B cell (primary cell): ENCODE results near the gene NT5DC2. TPM values are rescaled to one million over a fixed set of nuclear protein-coding genes. Genes with fewer than 3 reads are reported as not detected.

Experiments
- ATAC-seq: fragments of 200-7000 bp; cut with Tn5 transposase; one replicate; pipeline ENCODE4 v1.10.0; 2021; ENCODE audit warnings: low read depth, mild to moderate bottlenecking, moderate number of reproducible peaks, moderate library complexity
- CTCF ChIA-PET: fragments of 350-600 bp; sonication (Branson Sonifier 250); formaldehyde crosslinking; loops from one replicate; lab custom pipeline; 2021; ENCODE audit warnings: antibody characterized with exemption, inconsistent platforms; lab: Charles Lee
- POLR2A ChIA-PET: fragments of 350-600 bp; sonication (Branson Sonifier 250); formaldehyde crosslinking; loops from one replicate; lab custom pipeline; 2021; ENCODE audit warnings: antibody characterized with exemption; lab: Charles Lee
- DNase-seq: peaks from one replicate; pipeline ENCODE4 v3.0.0; 2013
- H2AFZ ChIP-seq: 2 replicates; pipeline ENCODE4 v1.6.1; 2012; ENCODE audit warnings: mild to moderate bottlenecking, low read depth, low read length; ENCODE audit not compliant: insufficient read depth, poor library complexity, severe bottlenecking
- H3K27ac ChIP-seq, 2 donors: 1 replicate in 1 of 2; 2 replicates in 1 of 2; pipeline ENCODE4 v1.5.1; 2012 to 2013; ENCODE audit warnings: low read length in 2 of 2, mild to moderate bottlenecking in 2 of 2, moderate library complexity in 1 of 2
- H3K27me3 ChIP-seq, 4 experiments: fragments of 200-600 bp in 1 of 4; sonication (generic) in 1 of 4; replicated peaks in 1 of 4; 1 replicate in 2 of 4; 2 replicates in 2 of 4; pipeline versions ENCODE4 v1.6.1 to v1.7.0; 2013 to 2016; ENCODE audit warnings: low read length in 3 of 4, mild to moderate bottlenecking in 2 of 4, mixed read lengths in 1 of 4, moderate library complexity in 1 of 4; ENCODE audit not compliant: insufficient read depth in 4 of 4, control insufficient read depth in 3 of 4; ENCODE audit errors: control extremely low read depth in 1 of 4
- H3K36me3 ChIP-seq, 2 experiments: replicated peaks in 1 of 2; 1 replicate in 1 of 2; 2 replicates in 1 of 2; pipeline versions ENCODE4 v1.6.1 to v1.7.1; 2013; ENCODE audit warnings: low read length in 1 of 2; ENCODE audit not compliant: insufficient read depth in 2 of 2, control insufficient read depth in 1 of 2; ENCODE audit errors: control extremely low read depth in 1 of 2, extremely low read depth in 1 of 2
- H3K4me1 ChIP-seq, 2 donors: fragments of 200-600 bp in 1 of 2; sonication (generic) in 1 of 2; 1 replicate in 1 of 2; 2 replicates in 1 of 2; pipeline versions ENCODE4 v1.5.1 to v1.6.1; 2013 to 2017; ENCODE audit warnings: low read length in 2 of 2; ENCODE audit not compliant: control insufficient read depth in 2 of 2, insufficient read depth in 2 of 2
- H3K4me2 ChIP-seq: replicated peaks from 2 replicates; pipeline ENCODE3; 2012; ENCODE audit warnings: mild to moderate bottlenecking, low read depth, low read length; ENCODE audit not compliant: poor library complexity, severe bottlenecking
- H3K4me3 ChIP-seq, 5 experiments: fragments of 200-600 bp in 1 of 5; sonication (generic) in 1 of 5; 1 replicate in 3 of 5; 2 replicates in 2 of 5; pipeline versions ENCODE4 v1.5.1 to v1.7.0; 2011 to 2016; ENCODE audit warnings: low read length in 4 of 5, mild to moderate bottlenecking in 4 of 5, low read depth in 2 of 5, control low read depth in 1 of 5, moderate library complexity in 1 of 5; ENCODE audit not compliant: insufficient read depth in 1 of 5; ENCODE audit errors: control extremely low read depth in 1 of 5, extremely low read depth in 1 of 5
- H3K79me2 ChIP-seq: fragments of 200-600 bp; sonication (generic); one replicate; pipeline ENCODE4 v1.6.0; 2016; ENCODE audit warnings: low read length; ENCODE audit not compliant: control insufficient read depth, insufficient read depth
- H3K9ac ChIP-seq: fragments of 200-600 bp; sonication (generic); 2 replicates; pipeline ENCODE4 v1.6.1; 2017; ENCODE audit warnings: mild to moderate bottlenecking, low read length, moderate library complexity
- H3K9me3 ChIP-seq, 3 donors: one replicate each; pipeline versions ENCODE4 v1.6.1 to v1.7.1; 2013; ENCODE audit warnings: low read length in 2 of 3; ENCODE audit not compliant: control insufficient read depth in 2 of 3, insufficient read depth in 1 of 3; ENCODE audit errors: control extremely low read depth in 1 of 3
- H4K20me1 ChIP-seq: 2 replicates; pipeline ENCODE4 v1.6.0; 2012; ENCODE audit warnings: mild to moderate bottlenecking, low read length; ENCODE audit not compliant: insufficient read depth, control insufficient read depth, poor library complexity, severe bottlenecking
- H3K27ac Mint-ChIP-seq: one replicate; pipeline ENCODE4 v1.8.0; 2021; ENCODE audit warnings: mixed read lengths
- H3K27me3 Mint-ChIP-seq: one replicate; pipeline ENCODE4 v1.8.0; 2021; ENCODE audit warnings: mixed read lengths
- H3K4me1 Mint-ChIP-seq: one replicate; pipeline ENCODE4 v1.8.0; 2021; ENCODE audit warnings: mixed read lengths
- H3K4me3 Mint-ChIP-seq: one replicate; pipeline ENCODE4 v1.8.0; 2021; ENCODE audit warnings: mixed read lengths
- H3K9me3 Mint-ChIP-seq: one replicate; pipeline ENCODE4 v1.8.0; 2022; ENCODE audit warnings: mixed read lengths; ENCODE audit not compliant: insufficient read depth
- CTCF ChIP-seq: fragments of 200-600 bp; IDR thresholded peaks from one replicate; pipeline ENCODE4 v1.8.0; 2022; ENCODE audit warnings: antibody characterized with exemption, mild to moderate bottlenecking
- EZH2 ChIP-seq: IDR thresholded peaks from 2 replicates; pipeline ENCODE4 v1.6.1; 2012; ENCODE audit warnings: borderline replicate concordance, low read depth, mild to moderate bottlenecking, moderate library complexity, low read length; ENCODE audit not compliant: insufficient read depth, poor library complexity, severe bottlenecking
- WGBS: methylation state at CpG from one replicate; pipeline ENCODE4 v1.1.5; 2013; ENCODE audit warnings: missing lambda C conversion rate; ENCODE audit not compliant: insufficient coverage; 5-methylcytosine and 5-hydroxymethylcytosine counted together
- intact Hi-C: fragments of 100-400 bp; cut with micrococcal nuclease; formaldehyde crosslinking; loops from one replicate; pipeline ENCODE4 v1.10.0; 2022
- polyA plus RNA-seq: library from polyadenylated mRNA; depleted of rRNA; stranded (reverse); fragments of >200 nt; gene quantifications from 2 replicates; pipeline ENCODE4 v1.2.3, GENCODE V29; 2012
- total RNA-seq, 2 donors: library from RNA; stranded (reverse); fragments of 120-200 nt in 1 of 2; gene quantifications; 1 replicate in 1 of 2; 2 replicates in 1 of 2; pipeline versions ENCODE4 v1.2.3 to v1.2.4, GENCODE V29; 2013 to 2022

The NT5DC2 gene
- total and polyA plus RNA-seq, 2 donors (not counting 1 experiment from before 2014, with no cell fraction given) = 11.2 to 11.9 TPM

GRCh38 chr3:52507359-52507758, 26.3 kb downstream of the NT5DC2 start:
- Histone ChIP-seq H3K4me3 (no peak overlapping the region), H3K36me3 (no peaks in the 10 kb centered on the region), H3K9me3 (no peaks in the 10 kb centered on the region), H3K4me1 (no peaks in the 10 kb centered on the region), H3K27me3 (no peaks in the 10 kb centered on the region), H3K4me2 (no peak overlapping the region), H4K20me1 (no peaks in the 10 kb centered on the region), H3K27ac (no peak overlapping the region), H3K79me2 (no peaks in the 10 kb centered on the region), H3K9ac (no peak overlapping the region), H2AFZ (no peak overlapping the region)
- no peak overlapping the region for H3K27ac Mint-ChIP-seq
- H3K4me1 Mint-ChIP-seq = no peaks in the 10 kb centered on the region
- H3K27me3 Mint-ChIP-seq = no peaks in the 10 kb centered on the region
- intact Hi-C loops = no loop called here
- 94% methylated on average over 5 of the region's 5 CpGs for WGBS
- H3K9me3 Mint-ChIP-seq = no peaks in the 10 kb centered on the region
- H3K4me3 Mint-ChIP-seq = no peak overlapping the region
- ChIA-PET CTCF (no interaction called here), POLR2A (no interaction called here)
- ATAC-seq = no peak
- no peak for DNase-seq
- TF ChIP-seq EZH2 (no peak), CTCF (no peak)

GRCh38 chr3:52506266-52506966, 27.2 kb downstream of the NT5DC2 start:
- intact Hi-C loops = no loop called here
- Mint-ChIP-seq H3K9me3 (no peaks in the 10 kb centered on the region), H3K4me1 (no peaks in the 10 kb centered on the region), H3K27me3 (no peaks in the 10 kb centered on the region), H3K27ac (no peak overlapping the region), H3K4me3 (no peak overlapping the region)
- no peak for DNase-seq
- no peaks in the 10 kb centered on the region for H3K27me3 ChIP-seq
- no peaks in the 10 kb centered on the region for H3K36me3 ChIP-seq
- no peak overlapping the region for H3K4me3 ChIP-seq
- H3K9ac ChIP-seq = no peak overlapping the region
- POLR2A ChIA-PET = no interaction called here
- no peak for ATAC-seq
- no peaks in the 10 kb centered on the region for H3K79me2 ChIP-seq
- H3K4me2 ChIP-seq = no peak overlapping the region
- no peaks in the 10 kb centered on the region for H3K4me1 ChIP-seq
- TF ChIP-seq CTCF = no peak
- no peak for TF ChIP-seq EZH2
- H2AFZ ChIP-seq = no peak overlapping the region
- H4K20me1 ChIP-seq = no peaks in the 10 kb centered on the region
- no peaks in the 10 kb centered on the region for H3K9me3 ChIP-seq
- no peak overlapping the region for H3K27ac ChIP-seq
- CTCF ChIA-PET = interaction anchor here (0.6 kb wide), 1 partner anchor 428 kb away, joined by 3 read pairs; no protein-coding TSS in a partner anchor
- WGBS = 94% methylated on average over 24 of the region's 27 CpGs
